ENCODE measurements around the gene NDUFS8. TPM values are rescaled to one million over a fixed set of nuclear protein-coding genes. Genes with fewer than 3 reads are reported as not detected.

The NDUFS8 gene
- total RNA-seq, 1 donor from 2014 or later, result 84.0 TPM

DNA sequence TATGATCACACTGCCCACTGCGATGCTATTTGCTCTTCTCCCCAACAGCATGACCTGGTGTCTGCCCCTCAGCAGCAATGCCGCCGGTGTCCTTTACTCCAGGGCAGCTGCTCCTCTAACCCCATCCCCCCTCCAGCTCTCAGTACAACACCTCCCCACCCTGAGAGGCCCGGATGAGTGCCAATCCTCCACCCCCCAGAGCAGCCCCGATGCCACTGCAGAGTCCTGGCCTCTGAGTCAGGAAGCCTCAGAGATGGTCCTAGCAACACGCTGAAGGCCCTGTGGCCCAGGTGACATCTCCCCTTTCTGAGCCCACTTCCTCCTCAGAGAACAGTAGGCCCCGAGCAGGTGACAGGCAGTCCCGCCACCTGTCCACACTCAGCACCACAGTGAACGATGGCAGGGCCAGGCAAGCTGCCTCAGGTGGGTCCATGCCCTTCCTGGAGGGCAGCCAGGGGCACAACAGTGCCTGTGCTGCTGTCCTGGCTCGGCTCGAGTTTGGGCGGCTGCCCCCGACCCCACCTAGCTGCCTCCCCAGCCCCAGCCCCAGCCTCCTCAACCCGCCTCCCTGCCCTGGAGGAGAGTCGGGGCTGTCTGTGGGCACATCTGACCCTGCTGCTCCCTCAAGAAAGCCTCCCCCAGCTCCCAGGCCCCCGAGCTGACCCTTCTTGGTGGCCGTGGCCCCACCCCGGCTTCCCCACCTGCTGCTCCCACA lies 3.9 kb upstream of the NDUFS8 start:
- no peaks in the 10 kb centered on the region for H3K36me3 ChIP-seq (ENCODE audit: control insufficient read depth, insufficient read depth, low read length)
- FAIRE-seq (no peak), DNase-seq (ENCODE audit: low read depth) (no peak)
- TF ChIP-seq, protein P1, sequence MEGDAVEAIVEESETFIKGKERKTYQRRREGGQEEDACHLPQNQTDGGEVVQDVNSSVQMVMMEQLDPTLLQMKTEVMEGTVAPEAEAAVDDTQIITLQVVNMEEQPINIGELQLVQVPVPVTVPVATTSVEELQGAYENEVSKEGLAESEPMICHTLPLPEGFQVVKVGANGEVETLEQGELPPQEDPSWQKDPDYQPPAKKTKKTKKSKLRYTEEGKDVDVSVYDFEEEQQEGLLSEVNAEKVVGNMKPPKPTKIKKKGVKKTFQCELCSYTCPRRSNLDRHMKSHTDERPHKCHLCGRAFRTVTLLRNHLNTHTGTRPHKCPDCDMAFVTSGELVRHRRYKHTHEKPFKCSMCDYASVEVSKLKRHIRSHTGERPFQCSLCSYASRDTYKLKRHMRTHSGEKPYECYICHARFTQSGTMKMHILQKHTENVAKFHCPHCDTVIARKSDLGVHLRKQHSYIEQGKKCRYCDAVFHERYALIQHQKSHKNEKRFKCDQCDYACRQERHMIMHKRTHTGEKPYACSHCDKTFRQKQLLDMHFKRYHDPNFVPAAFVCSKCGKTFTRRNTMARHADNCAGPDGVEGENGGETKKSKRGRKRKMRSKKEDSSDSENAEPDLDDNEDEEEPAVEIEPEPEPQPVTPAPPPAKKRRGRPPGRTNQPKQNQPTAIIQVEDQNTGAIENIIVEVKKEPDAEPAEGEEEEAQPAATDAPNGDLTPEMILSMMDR (IDR thresholded peaks at IDR 0.05; ENCODE audit: insufficient read depth, low read length, severe bottlenecking), result no peak
- no peak overlapping the region for H3K4me3 ChIP-seq (ENCODE audit: low read depth, low read length)
- no peaks in the 10 kb centered on the region for H3K27me3 ChIP-seq (ENCODE audit: control insufficient read depth, insufficient read depth, low read length)

DNA sequence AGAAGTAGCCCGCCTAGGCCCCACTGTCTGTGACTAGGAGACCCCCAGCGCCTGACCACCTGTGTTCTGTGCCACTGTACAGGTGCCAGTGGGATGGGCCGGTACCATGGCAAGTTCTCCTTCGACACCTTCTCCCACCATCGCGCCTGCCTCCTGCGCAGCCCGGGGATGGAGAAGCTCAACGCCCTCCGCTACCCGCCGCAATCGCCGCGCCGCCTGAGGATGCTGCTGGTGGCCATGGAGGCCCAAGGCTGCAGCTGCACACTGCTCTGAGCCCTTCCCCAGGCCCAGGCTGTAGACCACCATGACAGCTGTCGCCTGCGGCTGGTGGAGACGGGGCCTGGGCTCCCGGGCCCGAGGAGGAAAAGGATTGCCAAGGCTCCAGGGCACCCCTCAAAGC lies 2.8 kb upstream of the NDUFS8 start:
- H3K4me3 ChIP-seq (ENCODE audit: low read depth, low read length), result no peak overlapping the region
- FAIRE-seq, result no peak
- DNase-seq (ENCODE audit: low read depth), result no peak
- H3K27me3 ChIP-seq (ENCODE audit: control insufficient read depth, insufficient read depth, low read length), result no peaks in the 10 kb centered on the region
- TF ChIP-seq, protein P1 (IDR thresholded peaks at IDR 0.05; ENCODE audit: insufficient read depth, low read length, severe bottlenecking), result no peak
- peaks cover 2% of the 10 kb centered on the region for H3K36me3 ChIP-seq (ENCODE audit: control insufficient read depth, insufficient read depth, low read length)

DNA sequence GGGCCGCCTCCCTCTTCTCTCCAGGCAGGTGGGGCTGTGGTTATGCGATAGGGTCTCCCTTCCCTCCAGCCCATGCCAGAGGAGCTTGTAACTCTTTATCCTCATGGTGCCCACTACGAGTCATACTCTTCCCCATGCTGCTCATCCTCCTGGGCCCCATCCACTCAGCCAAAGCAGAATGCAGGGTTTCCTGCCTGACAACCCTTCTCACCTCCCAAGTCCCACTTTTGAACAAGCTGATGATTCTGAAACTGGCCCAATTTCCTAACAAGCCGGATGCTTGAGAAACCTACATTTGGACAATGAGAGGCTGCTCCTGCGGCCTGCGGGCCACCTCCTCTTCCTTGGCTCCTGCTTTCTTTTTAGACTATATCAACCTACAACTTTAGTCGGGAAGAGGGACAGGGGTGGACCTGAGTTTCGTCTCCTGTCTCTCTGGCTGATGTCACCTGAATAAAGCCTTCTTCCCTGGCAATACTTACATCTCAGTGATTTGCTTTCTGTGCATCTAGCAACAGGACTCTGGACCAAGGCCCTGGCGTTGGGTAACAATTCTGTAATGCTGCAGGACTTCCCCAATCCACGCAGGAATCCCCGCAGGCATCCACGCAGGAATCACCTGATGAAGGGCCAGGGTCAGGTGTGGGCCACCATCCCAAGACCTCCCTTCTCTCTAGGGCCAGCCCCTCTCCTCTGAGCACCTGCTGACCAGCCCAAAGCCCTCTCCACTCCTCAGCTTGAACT lies 1.5 kb upstream of the NDUFS8 start:
- H3K4me3 ChIP-seq (ENCODE audit: low read depth, low read length), result no peak overlapping the region
- peak; percentile 68 for DNase-seq (ENCODE audit: low read depth)
- FAIRE-seq, result no peak
- H3K27me3 ChIP-seq (ENCODE audit: control insufficient read depth, insufficient read depth, low read length), result no peaks in the 10 kb centered on the region
- peaks cover 12% of the 10 kb centered on the region for H3K36me3 ChIP-seq (ENCODE audit: control insufficient read depth, insufficient read depth, low read length)
- TF ChIP-seq, protein P1 (IDR thresholded peaks at IDR 0.05; ENCODE audit: insufficient read depth, low read length, severe bottlenecking), result no peak

DNA sequence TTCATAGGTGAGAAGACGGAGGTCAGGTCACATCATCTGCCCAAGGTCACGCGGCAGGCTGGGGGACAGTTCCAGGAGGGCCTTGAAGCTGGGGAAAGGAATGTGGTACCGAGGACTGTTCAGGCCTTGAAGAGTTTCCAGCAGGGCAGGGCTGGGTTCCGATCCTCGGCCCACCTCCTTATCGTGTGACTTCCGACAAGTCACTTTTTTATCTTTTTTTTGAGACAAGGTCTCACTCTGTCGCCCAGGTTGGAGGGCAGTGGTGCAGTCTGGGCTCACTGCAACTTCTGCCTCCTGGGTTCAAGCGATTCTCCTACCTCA lies 623 bp downstream of the NDUFS8 start:
- H3K36me3 ChIP-seq (ENCODE audit: control insufficient read depth, insufficient read depth, low read length), result peaks cover 12% of the 10 kb centered on the region
- H3K27me3 ChIP-seq (ENCODE audit: control insufficient read depth, insufficient read depth, low read length), result no peaks in the 10 kb centered on the region
- H3K4me3 ChIP-seq (ENCODE audit: low read depth, low read length), result peak overlapping the region; percentile 94
- DNase-seq (ENCODE audit: low read depth) (no peak), FAIRE-seq (no peak)
- TF ChIP-seq, protein P1 (IDR thresholded peaks at IDR 0.05; ENCODE audit: insufficient read depth, low read length, severe bottlenecking), result no peak

DNA sequence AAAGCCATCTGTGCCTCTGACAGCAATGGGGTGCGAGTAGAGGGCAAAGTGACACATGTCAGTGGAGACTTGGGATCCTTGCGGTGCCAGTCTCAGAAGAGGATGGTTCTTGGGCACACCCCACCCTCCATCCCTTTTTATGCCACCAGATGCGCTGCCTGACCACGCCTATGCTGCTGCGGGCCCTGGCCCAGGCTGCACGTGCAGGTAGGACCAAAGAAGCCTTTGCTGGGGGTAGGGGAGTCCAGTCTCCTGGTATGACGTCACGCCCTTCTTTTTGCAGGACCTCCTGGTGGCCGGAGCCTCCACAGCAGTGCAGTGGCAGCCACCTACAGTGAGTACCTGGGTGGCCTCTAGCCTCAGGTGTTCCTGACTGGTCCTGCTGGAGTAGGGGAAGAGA lies 1.5 kb downstream of the NDUFS8 start:
- FAIRE-seq, result no peak
- Histone ChIP-seq H3K27me3 (ENCODE audit: control insufficient read depth, insufficient read depth, low read length) (no peaks in the 10 kb centered on the region), H3K4me3 (ENCODE audit: low read depth, low read length) (no peak overlapping the region), H3K36me3 (ENCODE audit: control insufficient read depth, insufficient read depth, low read length) (peaks cover 12% of the 10 kb centered on the region)
- DNase-seq (ENCODE audit: low read depth), result no peak
- TF ChIP-seq, protein P1 (IDR thresholded peaks at IDR 0.05; ENCODE audit: insufficient read depth, low read length, severe bottlenecking), result no peak
